H1 (cell line): ENCODE data around the gene HS6ST3. TPM values are rescaled to one million over a fixed set of nuclear protein-coding genes. Genes with fewer than 3 reads are reported as not detected.

ENCODE experiments used
- ASH2L ChIP-seq: fragments of 200-600, 300-600 bp; sonication (generic); IDR thresholded peaks from one replicate; pipeline ENCODE4 v1.7.1; 2017; ENCODE audit warnings: low read length
- ATF3 ChIP-seq: IDR thresholded peaks from 2 replicates; pipeline ENCODE4 v1.6.1; 2011; ENCODE audit warnings: low read depth, mild to moderate bottlenecking, low read length; ENCODE audit not compliant: insufficient read depth
- BACH1 ChIP-seq: IDR thresholded peaks from 2 replicates; pipeline ENCODE4 v1.6.1; 2012; ENCODE audit warnings: low read length, improper control_type of control experiment
- CHD7 ChIP-seq: fragments of 300-600 bp; sonication (generic); IDR thresholded peaks from 2 replicates; pipeline ENCODE4 v1.7.1; 2012; ENCODE audit warnings: low read length, moderate library complexity, mild to moderate bottlenecking, inconsistent platforms; ENCODE audit not compliant: insufficient replicate concordance
- FOSL1 ChIP-seq: IDR thresholded peaks from 2 replicates; pipeline ENCODE4 v1.6.1; 2011; ENCODE audit warnings: mild to moderate bottlenecking, low read depth, low read length, moderate library complexity; ENCODE audit not compliant: insufficient read depth
- SP2 ChIP-seq: IDR thresholded peaks from 2 replicates; pipeline ENCODE4 v1.6.1; 2012; ENCODE audit warnings: mild to moderate bottlenecking, low read length, inconsistent platforms
- TBP ChIP-seq: IDR thresholded peaks from 2 replicates; pipeline ENCODE4 v1.6.1; 2011; ENCODE audit warnings: low read depth, low read length, improper control_type of control experiment
- polyA plus RNA-seq, 7 experiments: library from polyadenylated mRNA; depleted of rRNA in 3 of 7; stranded (reverse) in 5 of 7; unstranded in 2 of 7; fragments of >200 nt in 5 of 7; fragments of 200-250 nt in 2 of 7; gene quantifications; 1 replicate in 5 of 7; 2 replicates in 1 of 7; 4 replicates in 1 of 7; pipeline versions ENCODE4 v1.2.1 to v1.2.3, GENCODE V29; 2011 to 2013; ENCODE audit warnings: missing spikeins in 2 of 7, mixed read lengths in 2 of 7
- total RNA-seq: library from RNA; stranded (reverse); fragmentation: NEBNext Ultra II Directional; extraction: Animal tissue kit (Norgen Biotek cat#: 25700); gene quantifications from 2 replicates; pipeline ENCODE4 v1.2.1, GENCODE V29; 2021

Gene HS6ST3
- total and polyA plus RNA-seq, 2 of the 8 experiments (the other 6 are each of a cell fraction or from before 2014, with no cell fraction given) = 0.45 to 1.2 TPM

- TF ChIP-seq CHD7 (no peak), ASH2L (no peak), FOSL1 (no peak), ATF3 (no peak), BACH1 (no peak), SP2 (no peak), TBP (no peak)
- TF ChIP-seq, all 59 proteins: peak for 0
Measured at GRCh38 chr13:96793404-96793755, 703.5 kb downstream of the HS6ST3 start (continued).
